SK-N-MC (cell line): ENCODE data around the gene HMCN1.

Source experiments
- EZH2 ChIP-seq: fragments of 200-600 bp; sonication (generic); IDR thresholded peaks from one replicate; pipeline ENCODE4 v1.6.1; 2017; ENCODE audit warnings: antibody characterized with exemption
- POLR2AphosphoS5 ChIP-seq: IDR thresholded peaks from 2 replicates; pipeline ENCODE4 v1.6.1; 2012; ENCODE audit warnings: mild to moderate bottlenecking, low read depth, low read length, borderline replicate concordance

DNA sequence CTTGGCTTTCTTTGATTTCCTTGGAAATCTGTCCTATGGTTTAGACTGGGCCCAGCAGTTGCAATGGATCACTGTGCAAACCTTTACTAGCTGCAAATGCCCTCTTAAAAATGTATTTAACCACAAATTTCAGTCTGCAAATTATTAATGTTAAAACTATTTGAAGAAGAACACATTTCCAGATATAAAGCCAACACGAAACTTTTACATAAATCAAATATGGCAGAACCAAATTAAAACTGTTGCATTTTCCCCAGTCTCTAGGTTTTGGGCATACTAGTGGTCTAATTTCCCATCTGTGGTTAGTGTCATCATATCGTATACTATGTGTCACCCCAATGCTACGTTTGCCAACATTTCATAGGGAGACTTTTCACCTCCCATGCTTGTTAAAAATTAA lies 52.3 kb downstream of the HMCN1 start:
- TF ChIP-seq POLR2AphosphoS5, result no peak
- no peak for TF ChIP-seq EZH2
